Activated T-cell treated with anti-CD3 and anti-CD28 coated beads for 1 hour (primary cell): Measurements from ENCODE around the gene PLPP6.

Experiments
- DNase-seq: peaks from one replicate; pipeline ENCODE4 v3.0.0-alpha.2; 2020; ENCODE audit warnings: low read depth

Gene PLPP6

GRCh38 chr9:4700091-4700490 is 38.0 kb downstream of the PLPP6 start:
- no peak for DNase-seq

GRCh38 chr9:4700932-4701331 is 38.8 kb downstream of the PLPP6 start:
- no peak for DNase-seq

GRCh38 chr9:4701526-4701925 is 39.4 kb downstream of the PLPP6 start:
- DNase-seq = no peak

- no peak for DNase-seq
Observed at GRCh38 chr9:4704129-4704528, 42.0 kb downstream of the PLPP6 start.

- DNase-seq = no peak
Observed at GRCh38 chr9:4706021-4706420, 43.9 kb downstream of the PLPP6 start.

- no peak for DNase-seq
Observed at GRCh38 chr9:4706971-4707622, 45.0 kb downstream of the PLPP6 start.

GRCh38 chr9:4709380-4709779 is 47.3 kb downstream of the PLPP6 start:
- no peak for DNase-seq

GRCh38 chr9:4713849-4714248 is 51.8 kb downstream of the PLPP6 start:
- no peak for DNase-seq

- no peak for DNase-seq
Observed at GRCh38 chr9:4714266-4715016, 52.3 kb downstream of the PLPP6 start.
